ENCODE measurements around the gene CCDC177. TPM values are rescaled to one million over a fixed set of nuclear protein-coding genes. Genes with fewer than 3 reads are reported as not detected.
"Not testable (repeated sequence)": the region's sequence is repeated elsewhere in the genome, so short reads cannot be mapped to it uniquely, and the experiment has no call there.

The CCDC177 gene
- polyA plus RNA-seq, 1 experiment: not detected

GRCh38 chr14:69600304-69600891, 25.7 kb upstream of the CCDC177 start:
- ChIA-PET POLR2A (no interaction called here), CTCF (interaction anchor here (1.0 to 5.4 kb wide), 3 partner anchors 15 to 126 kb away, joined by 3 to 29 read pairs (median 20); no protein-coding TSS in a partner anchor)
- no peak for TF ChIP-seq CTCF (IDR thresholded peaks at IDR 0.05; ENCODE audit: insufficient read depth, low read depth, low read length)
- Histone ChIP-seq H3K27me3 (ENCODE audit: control insufficient read depth, insufficient read depth, low read length) (no peaks in the 10 kb centered on the region; the same call in 1 of the 2 replicates), H3K36me3 (ENCODE audit: control insufficient read depth, insufficient read depth, low read length) (no peaks in the 10 kb centered on the region), H3K4me3 (ENCODE audit: low read depth, low read length) (no peak overlapping the region)
- DNase-seq (ENCODE audit: low read depth): no peak

- H3K36me3 ChIP-seq (ENCODE audit: control insufficient read depth, insufficient read depth, low read length); DNase-seq (ENCODE audit: low read depth); H3K4me3 ChIP-seq (ENCODE audit: low read depth, low read length); H3K27me3 ChIP-seq (ENCODE audit: control insufficient read depth, insufficient read depth, low read length); POLR2A ChIA-PET: not testable (repeated sequence)
- CTCF ChIA-PET: interaction anchor here (4.6 to 5.4 kb wide), 2 partner anchors 14 to 127 kb away, joined by 20 to 29 read pairs; no protein-coding TSS in a partner anchor
Observed at GRCh38 chr14:69599431-69599830, 24.8 kb upstream of the CCDC177 start.

- H3K4me3 ChIP-seq (ENCODE audit: low read depth, low read length): no peak overlapping the region
- no peak for DNase-seq (ENCODE audit: low read depth)
- H3K27me3 ChIP-seq (ENCODE audit: control insufficient read depth, insufficient read depth, low read length): no peaks in the 10 kb centered on the region; the same call in 1 of the 2 replicates
- H3K36me3 ChIP-seq (ENCODE audit: control insufficient read depth, insufficient read depth, low read length): no peaks in the 10 kb centered on the region
- POLR2A ChIA-PET: no interaction called here
- CTCF ChIA-PET: interaction anchor here (0.9 to 3.1 kb wide), 6 partner anchors 10 to 131 kb away, joined by 4 to 25 read pairs (median 5); partner anchors contain the start of gene SUSD6
- no peak for TF ChIP-seq CTCF (IDR thresholded peaks at IDR 0.05; ENCODE audit: insufficient read depth, low read depth, low read length)
Observed at GRCh38 chr14:69595336-69595735, 20.7 kb upstream of the CCDC177 start.

- no peak overlapping the region for H3K4me3 ChIP-seq (ENCODE audit: low read depth, low read length)
- no peaks in the 10 kb centered on the region for H3K27me3 ChIP-seq (ENCODE audit: control insufficient read depth, insufficient read depth, low read length)
- POLR2A ChIA-PET: no interaction called here
- no peak for TF ChIP-seq CTCF (IDR thresholded peaks at IDR 0.05; ENCODE audit: insufficient read depth, low read depth, low read length)
- no peak for DNase-seq (ENCODE audit: low read depth)
- CTCF ChIA-PET: interaction anchor here (0.9 to 3.1 kb wide), 6 partner anchors 10 to 132 kb away, joined by 4 to 25 read pairs (median 5); partner anchors contain the start of gene SUSD6
- no peaks in the 10 kb centered on the region for H3K36me3 ChIP-seq (ENCODE audit: control insufficient read depth, insufficient read depth, low read length)
Observed at GRCh38 chr14:69594846-69595245, 20.2 kb upstream of the CCDC177 start.

- ChIA-PET POLR2A (interaction anchor here (0.6 kb wide), 1 partner anchor 758 kb away, joined by 4 read pairs; no protein-coding TSS in a partner anchor), CTCF (interaction anchor here (0.5 to 3.1 kb wide), 7 partner anchors 8 to 199 kb away, joined by 4 to 25 read pairs (median 5); no protein-coding TSS in a partner anchor)
- Histone ChIP-seq H3K36me3 (ENCODE audit: control insufficient read depth, insufficient read depth, low read length) (no peaks in the 10 kb centered on the region), H3K4me3 (ENCODE audit: low read depth, low read length) (no peak overlapping the region), H3K27me3 (ENCODE audit: control insufficient read depth, insufficient read depth, low read length) (no peaks in the 10 kb centered on the region)
- no peak for DNase-seq (ENCODE audit: low read depth)
- TF ChIP-seq CTCF (IDR thresholded peaks at IDR 0.05; ENCODE audit: insufficient read depth, low read depth, low read length): no peak
Observed at GRCh38 chr14:69593018-69593677, 18.5 kb upstream of the CCDC177 start.
